Activated T-cell treated with anti-CD3 and anti-CD28 coated beads, Interleukin-2, amount 50 U/mL, for 72 hours (primary cell): ENCODE data around the gene LENEP. TPM values are rescaled to one million over a fixed set of nuclear protein-coding genes. Genes with fewer than 3 reads are reported as not detected.
"Not testable (repeated sequence)": the region's sequence is repeated elsewhere in the genome, so short reads cannot be mapped to it uniquely, and the experiment has no call there.

Source experiments
- ATAC-seq, 2 donors: fragments of 150-1000 bp; cut with Tn5 transposase; replicated peaks in 1 of 2; 2 replicates each; pipeline ENCODE4 v1.10.0; 2021; ENCODE audit warnings: moderate library complexity in 2 of 2, mild to moderate bottlenecking in 1 of 2
- DNase-seq, 2 donors: peaks; one replicate each; pipeline ENCODE4 v3.0.0; 2021 to 2022; ENCODE audit warnings: mixed read lengths in 1 of 2
- H3K27ac Mint-ChIP-seq: one replicate; pipeline ENCODE4 v1.8.0; 2022; ENCODE audit warnings: mild to moderate bottlenecking, moderate library complexity, mixed read lengths
- H3K27me3 Mint-ChIP-seq: one replicate; pipeline ENCODE4 v1.8.0; 2022; ENCODE audit warnings: low read depth, mixed read lengths
- H3K36me3 Mint-ChIP-seq, 2 donors: one replicate each; pipeline ENCODE4 v1.8.0; 2022; ENCODE audit warnings: mixed read lengths in 2 of 2, mild to moderate bottlenecking in 1 of 2; ENCODE audit not compliant: insufficient read depth in 2 of 2
- H3K4me1 Mint-ChIP-seq: one replicate; pipeline ENCODE4 v1.8.0; 2022; ENCODE audit warnings: low read depth, mixed read lengths
- H3K4me3 Mint-ChIP-seq, 2 donors: one replicate each; pipeline ENCODE4 v1.8.0; 2022; ENCODE audit warnings: mild to moderate bottlenecking in 2 of 2, mixed read lengths in 2 of 2, moderate library complexity in 2 of 2
- H3K9me3 Mint-ChIP-seq, 2 donors: one replicate each; pipeline ENCODE4 v1.8.0; 2022; ENCODE audit warnings: mixed read lengths in 2 of 2
- total RNA-seq, 2 donors: library from RNA; stranded (reverse); gene quantifications; one replicate each; pipeline ENCODE4 v1.2.3, GENCODE V29; 2022

Gene LENEP
- total RNA-seq, 2 donors from 2014 or later: 0.65 to 2.3 TPM

DNA sequence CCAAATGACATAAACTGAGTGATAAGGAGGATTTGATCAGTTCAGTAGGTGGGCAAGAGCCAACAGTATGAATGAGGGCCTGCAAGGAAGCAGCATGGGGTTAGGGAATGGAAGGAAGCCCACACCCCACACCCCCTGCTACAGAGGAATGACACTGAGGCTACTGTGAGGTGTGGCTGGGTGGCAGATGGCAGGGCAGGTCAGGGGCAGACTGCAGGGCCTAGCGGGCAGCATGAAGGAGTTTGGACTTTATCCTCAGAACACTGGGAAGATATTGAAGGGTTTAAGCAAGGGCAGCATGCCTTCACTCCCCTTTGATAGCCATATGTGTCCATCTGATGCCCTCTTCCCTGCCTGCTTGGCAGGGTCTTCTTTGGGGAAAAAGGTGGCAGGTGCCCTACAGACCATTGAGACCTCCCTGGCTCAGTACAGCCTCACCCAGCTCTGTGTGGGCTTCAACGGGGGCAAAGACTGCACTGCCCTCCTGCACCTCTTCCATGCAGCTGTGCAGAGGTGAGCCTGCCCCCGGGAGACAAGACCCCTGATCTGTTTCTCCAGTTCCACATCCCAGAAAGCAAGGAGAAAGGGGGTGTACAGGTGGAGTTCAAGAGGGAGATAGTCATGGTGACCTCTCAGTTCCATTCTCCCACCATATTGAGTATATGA lies 4.1 kb upstream of the LENEP start:
- Mint-ChIP-seq H3K4me1 (peaks cover 28% of the 10 kb centered on the region), H3K9me3 (no peaks in the 10 kb centered on the region), H3K27me3 (no peaks in the 10 kb centered on the region), H3K27ac (no peak overlapping the region), H3K4me3 (no peak overlapping the region), H3K36me3 (peaks cover 2 to 6% of the 10 kb centered on the region in 2 donors)
- no peak for DNase-seq
- ATAC-seq: no peak

- Mint-ChIP-seq H3K27ac (no peak overlapping the region), H3K27me3 (no peaks in the 10 kb centered on the region), H3K9me3 (no peaks in the 10 kb centered on the region), H3K4me1 (peaks cover 31% of the 10 kb centered on the region), H3K4me3 (no peak overlapping the region), H3K36me3 (peaks cover 2 to 6% of the 10 kb centered on the region in 2 donors)
- no peak for ATAC-seq
- no peak for DNase-seq
Measured at GRCh38 chr1:154990276-154990675, 3.1 kb upstream of the LENEP start.

- H3K4me1 Mint-ChIP-seq: peaks cover 37% of the 10 kb centered on the region
- ATAC-seq (no peak), DNase-seq (no peak)
- no peak overlapping the region for H3K27ac Mint-ChIP-seq
- no peaks in the 10 kb centered on the region for H3K27me3 Mint-ChIP-seq
- no peaks in the 10 kb centered on the region for H3K9me3 Mint-ChIP-seq
- peaks cover 2 to 6% of the 10 kb centered on the region in 2 donors for H3K36me3 Mint-ChIP-seq
- H3K4me3 Mint-ChIP-seq: no peak overlapping the region
Measured at GRCh38 chr1:154992721-154993571, 440 bp upstream of the LENEP start.

DNA sequence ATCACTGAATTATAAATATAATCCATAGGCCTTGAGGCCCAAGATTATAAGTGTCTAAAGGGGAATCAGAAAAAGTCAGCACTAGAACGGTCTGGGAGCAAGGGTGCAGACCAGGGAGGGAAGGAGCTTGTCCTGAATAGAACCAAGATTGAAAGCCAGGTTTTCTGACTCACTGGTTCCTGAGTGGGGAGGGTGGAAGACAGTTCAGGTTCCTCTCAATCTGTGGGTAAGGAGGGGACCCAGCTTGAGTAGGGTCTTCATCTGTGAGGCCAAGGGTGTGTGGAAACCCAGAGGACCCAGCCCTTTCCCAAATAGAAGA lies 842 bp downstream of the LENEP start:
- DNase-seq: no peak
- Mint-ChIP-seq H3K27me3 (no peaks in the 10 kb centered on the region), H3K36me3 (peaks cover 2 to 4% of the 10 kb centered on the region in 2 donors), H3K9me3 (no peaks in the 10 kb centered on the region), H3K4me3 (no peak overlapping the region), H3K4me1 (peaks cover 35% of the 10 kb centered on the region), H3K27ac (no peak overlapping the region)
- no peak for ATAC-seq

- ATAC-seq: no peak
- Mint-ChIP-seq H3K4me1 (peaks cover 32% of the 10 kb centered on the region), H3K4me3 (no peak overlapping the region), H3K36me3 (peaks cover 2% of the 10 kb centered on the region in 2 donors), H3K27me3 (no peaks in the 10 kb centered on the region), H3K27ac (no peak overlapping the region), H3K9me3 (no peaks in the 10 kb centered on the region)
- DNase-seq: no peak
Measured at GRCh38 chr1:154994591-154994990, 1.2 kb downstream of the LENEP start.

DNA sequence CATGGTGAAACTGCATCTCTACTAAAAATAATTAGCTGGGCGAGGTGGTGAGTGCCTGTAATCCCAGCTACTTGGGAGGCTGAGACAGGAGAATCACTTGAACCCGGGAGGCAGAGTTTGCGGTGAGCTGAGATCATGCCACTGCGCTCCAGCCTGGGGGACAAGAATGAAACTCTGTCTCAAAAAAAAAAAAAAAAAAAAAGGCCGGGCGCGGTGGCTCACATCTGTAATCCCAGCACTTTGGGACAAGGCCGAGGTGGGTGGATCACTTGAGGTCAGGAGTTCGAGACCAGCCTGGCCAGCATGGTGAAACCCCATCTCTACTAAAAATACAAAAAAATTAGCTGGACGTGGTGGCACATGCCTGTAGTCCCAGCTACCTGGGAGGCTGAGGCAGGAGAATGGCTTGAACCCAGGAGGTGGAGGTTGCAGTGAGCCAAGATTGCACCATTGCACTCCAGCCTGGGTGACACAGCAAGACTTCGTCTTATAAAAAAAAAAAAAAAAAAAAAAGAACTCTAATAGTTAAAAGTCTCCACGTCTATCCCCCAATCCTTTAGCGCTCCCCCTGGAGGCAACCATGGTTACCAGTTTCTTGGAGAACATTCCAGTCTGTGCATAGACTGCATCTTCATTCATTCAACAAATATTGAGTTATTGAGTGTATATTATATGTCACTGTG lies 2.1 kb downstream of the LENEP start:
- not testable (repeated sequence) for H3K27ac Mint-ChIP-seq, DNase-seq, ATAC-seq, H3K4me3 Mint-ChIP-seq, H3K9me3 Mint-ChIP-seq, H3K36me3 Mint-ChIP-seq, H3K27me3 Mint-ChIP-seq
- H3K4me1 Mint-ChIP-seq: peaks cover 35% of the 10 kb centered on the region

- H3K4me3 Mint-ChIP-seq: no peak overlapping the region
- peaks cover 35% of the 10 kb centered on the region for H3K4me1 Mint-ChIP-seq
- no peaks in the 10 kb centered on the region for H3K36me3 Mint-ChIP-seq
- ATAC-seq: no peak
- no peak overlapping the region for H3K27ac Mint-ChIP-seq
- H3K9me3 Mint-ChIP-seq: no peaks in the 10 kb centered on the region
- DNase-seq: no peak
- H3K27me3 Mint-ChIP-seq: no peaks in the 10 kb centered on the region
Measured at GRCh38 chr1:154996966-154997701, 3.7 kb downstream of the LENEP start.

DNA sequence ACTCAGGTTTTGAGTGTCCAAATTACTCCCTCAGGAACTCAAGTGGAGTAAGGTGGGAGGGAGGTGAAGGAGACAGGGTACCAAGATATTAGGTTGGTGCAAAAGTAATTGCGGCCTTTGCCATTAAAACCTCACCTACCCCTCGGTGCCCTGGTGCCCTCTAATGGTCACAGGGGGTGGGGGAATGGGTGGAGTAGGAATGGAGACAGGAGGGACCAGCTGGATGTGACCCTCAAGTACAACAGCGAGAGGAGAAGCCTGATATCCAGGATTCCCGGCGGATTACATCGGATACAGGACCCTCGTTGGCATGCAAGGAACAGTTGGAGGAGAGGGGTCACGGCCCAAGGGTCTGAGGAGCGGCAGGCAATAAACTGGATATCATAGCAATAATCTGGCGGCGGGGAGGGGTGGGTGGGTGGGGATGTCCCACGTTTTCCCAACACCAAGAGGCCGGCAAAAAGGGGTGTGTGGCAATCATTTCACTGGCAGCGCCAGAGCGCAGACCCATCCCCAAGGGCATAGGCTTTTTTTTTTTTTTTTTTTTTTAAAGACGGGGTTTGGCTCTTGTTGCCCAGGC lies 4.9 kb downstream of the LENEP start:
- Mint-ChIP-seq H3K9me3 (no peaks in the 10 kb centered on the region), H3K36me3 (peaks cover 3 to 4% of the 10 kb centered on the region in 2 donors), H3K27me3 (no peaks in the 10 kb centered on the region), H3K27ac (peak overlapping the region; percentile 42), H3K4me3 (peak overlapping the region; percentile 53 to 67), H3K4me1 (peaks cover 35% of the 10 kb centered on the region)
- ATAC-seq: no peak
- no peak for DNase-seq

- DNase-seq (peak; percentile 80 to 82), ATAC-seq (peak; percentile 1 to 2)
- Mint-ChIP-seq H3K27ac (peak overlapping the region; percentile 5), H3K9me3 (no peaks in the 10 kb centered on the region), H3K27me3 (no peaks in the 10 kb centered on the region), H3K36me3 (peaks cover 6 to 8% of the 10 kb centered on the region in 2 donors), H3K4me1 (peaks cover 35% of the 10 kb centered on the region), H3K4me3 (peak overlapping the region; percentile 63 to 94)
Measured at GRCh38 chr1:154998818-154999570, 5.6 kb downstream of the LENEP start.

- H3K4me3 Mint-ChIP-seq: peak overlapping the region; percentile 84 to 94
- H3K4me1 Mint-ChIP-seq: peaks cover 37% of the 10 kb centered on the region
- H3K27me3 Mint-ChIP-seq: no peaks in the 10 kb centered on the region
- H3K9me3 Mint-ChIP-seq: no peaks in the 10 kb centered on the region
- peak; percentile 77 to 84 for DNase-seq
- peak; percentile 2 to 6 for ATAC-seq
- peak overlapping the region; percentile 71 for H3K27ac Mint-ChIP-seq
- H3K36me3 Mint-ChIP-seq: peaks cover 11 to 13% of the 10 kb centered on the region in 2 donors
Measured at GRCh38 chr1:154999571-155000410, 6.4 kb downstream of the LENEP start.

GRCh38 chr1:155000411-155000725 lies 7.0 kb downstream of the LENEP start:
- Mint-ChIP-seq H3K4me1 (peaks cover 36% of the 10 kb centered on the region), H3K36me3 (peaks cover 11 to 13% of the 10 kb centered on the region in 2 donors), H3K4me3 (peak overlapping the region; percentile 84 to 94), H3K27ac (peak overlapping the region; percentile 71), H3K27me3 (no peaks in the 10 kb centered on the region), H3K9me3 (no peaks in the 10 kb centered on the region)
- DNase-seq: no peak
- no peak for ATAC-seq
